ENCODE measurements around the gene LRRC70.

DNA sequence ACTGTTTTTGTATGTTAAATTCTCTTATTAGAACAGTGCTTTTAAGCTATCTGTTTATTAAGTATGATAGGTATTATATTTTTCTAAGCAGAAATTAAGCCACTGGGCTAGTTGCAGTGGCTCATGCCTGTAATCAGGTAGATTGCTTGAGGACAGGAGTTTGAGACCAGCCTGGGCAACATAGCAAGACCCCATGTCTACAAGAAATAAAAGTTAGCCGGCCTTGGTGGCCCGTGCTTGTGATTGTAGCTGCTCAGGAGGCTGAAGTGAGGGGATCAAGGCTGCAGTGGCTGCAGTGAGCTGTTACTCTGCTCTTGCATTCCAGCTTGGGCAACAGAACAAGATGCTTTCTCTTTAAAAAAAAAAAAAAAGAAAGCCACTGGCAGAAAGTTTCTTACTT lies 45.0 kb upstream of the LRRC70 start:
- TF ChIP-seq, protein P1, sequence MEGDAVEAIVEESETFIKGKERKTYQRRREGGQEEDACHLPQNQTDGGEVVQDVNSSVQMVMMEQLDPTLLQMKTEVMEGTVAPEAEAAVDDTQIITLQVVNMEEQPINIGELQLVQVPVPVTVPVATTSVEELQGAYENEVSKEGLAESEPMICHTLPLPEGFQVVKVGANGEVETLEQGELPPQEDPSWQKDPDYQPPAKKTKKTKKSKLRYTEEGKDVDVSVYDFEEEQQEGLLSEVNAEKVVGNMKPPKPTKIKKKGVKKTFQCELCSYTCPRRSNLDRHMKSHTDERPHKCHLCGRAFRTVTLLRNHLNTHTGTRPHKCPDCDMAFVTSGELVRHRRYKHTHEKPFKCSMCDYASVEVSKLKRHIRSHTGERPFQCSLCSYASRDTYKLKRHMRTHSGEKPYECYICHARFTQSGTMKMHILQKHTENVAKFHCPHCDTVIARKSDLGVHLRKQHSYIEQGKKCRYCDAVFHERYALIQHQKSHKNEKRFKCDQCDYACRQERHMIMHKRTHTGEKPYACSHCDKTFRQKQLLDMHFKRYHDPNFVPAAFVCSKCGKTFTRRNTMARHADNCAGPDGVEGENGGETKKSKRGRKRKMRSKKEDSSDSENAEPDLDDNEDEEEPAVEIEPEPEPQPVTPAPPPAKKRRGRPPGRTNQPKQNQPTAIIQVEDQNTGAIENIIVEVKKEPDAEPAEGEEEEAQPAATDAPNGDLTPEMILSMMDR (IDR thresholded peaks at IDR 0.05), result no peak
- no peak for TF ChIP-seq POLR2A (IDR thresholded peaks at IDR 0.05)
